GM18861 (cell line): ENCODE measurements around the gene HNF1A.

ENCODE experiments used
- ATAC-seq: cut with Tn5 transposase; IDR thresholded peaks from one replicate; pipeline ENCODE4 v1.9.1; 2021; ENCODE audit not compliant: unreplicated experiment

HNF1A gene

DNA sequence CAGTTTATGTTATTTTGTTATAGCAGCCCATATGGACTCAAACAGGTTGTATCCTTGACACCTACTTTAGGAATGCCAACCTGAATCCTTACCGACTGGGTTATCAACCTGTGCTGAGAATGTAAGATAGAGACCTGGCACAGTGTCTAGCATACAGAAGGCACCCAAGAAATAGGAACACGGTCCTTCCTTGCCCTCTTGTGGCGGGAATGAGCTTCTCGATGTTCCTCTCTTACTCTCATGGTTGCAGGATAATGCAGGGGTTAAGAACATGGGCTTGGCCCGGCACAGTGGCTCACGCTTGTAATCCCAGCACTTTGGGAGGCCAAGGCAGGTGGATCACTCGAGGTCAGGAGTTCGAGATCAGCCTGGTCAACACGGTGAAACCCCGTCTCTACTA lies 31.4 kb downstream of the HNF1A start:
- no peak for ATAC-seq

DNA sequence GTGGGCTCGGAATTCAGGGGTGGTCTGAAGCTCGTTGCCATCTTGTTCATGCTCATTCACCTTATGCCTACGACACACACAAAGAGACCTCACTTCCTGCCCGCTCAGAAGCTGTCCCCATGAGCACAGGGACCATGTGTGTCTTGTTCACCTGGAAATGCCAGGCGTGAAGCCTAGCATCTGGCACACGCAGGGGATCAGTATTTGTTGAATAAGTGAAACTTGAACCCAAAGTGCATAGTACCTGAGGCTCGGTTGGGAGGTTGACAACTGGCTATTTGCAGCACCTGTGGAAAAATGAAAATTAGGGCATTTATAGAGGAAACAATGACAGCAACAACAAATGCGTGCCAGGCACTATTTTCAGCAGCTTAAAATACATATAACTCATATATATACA lies 32.5 kb downstream of the HNF1A start:
- ATAC-seq, result no peak

DNA sequence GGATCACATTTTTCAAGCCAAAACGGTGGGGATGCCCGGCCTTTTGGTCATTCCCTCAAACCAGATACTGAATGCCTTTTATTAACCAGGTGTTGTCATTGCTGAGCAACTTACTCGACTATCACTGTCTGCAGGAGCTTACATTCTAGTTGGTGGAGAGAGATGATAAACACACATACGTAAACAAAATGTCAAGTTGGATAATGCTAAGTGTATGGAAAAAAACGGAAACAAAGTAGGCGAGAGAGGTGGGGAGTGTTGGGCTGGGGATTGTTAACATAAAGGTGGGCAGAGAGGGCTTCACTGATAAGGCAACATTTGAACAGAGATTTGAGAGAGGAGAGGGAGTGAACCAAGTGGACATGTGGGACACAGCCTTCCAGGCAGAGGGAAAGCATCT lies 33.5 kb downstream of the HNF1A start:
- no peak for ATAC-seq

DNA sequence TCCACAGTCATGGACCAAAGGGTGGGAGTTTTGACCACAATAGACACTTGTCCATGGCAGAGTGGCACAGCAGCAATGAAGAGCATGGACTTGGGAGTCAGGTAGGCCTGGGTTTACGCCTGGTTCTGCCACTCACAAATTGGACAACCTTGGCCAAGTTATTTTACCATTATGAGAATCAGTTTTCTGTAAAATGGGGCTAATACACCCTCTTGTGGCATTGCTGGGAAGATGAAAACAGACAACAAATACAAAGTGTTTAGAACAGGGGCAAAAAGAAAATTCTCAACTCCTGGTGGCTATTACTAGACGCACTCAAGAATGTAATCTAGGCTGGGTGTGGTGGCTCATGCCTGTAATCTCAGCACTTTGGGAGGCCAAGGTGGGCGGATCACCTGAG lies 35.4 kb downstream of the HNF1A start:
- no peak for ATAC-seq

DNA sequence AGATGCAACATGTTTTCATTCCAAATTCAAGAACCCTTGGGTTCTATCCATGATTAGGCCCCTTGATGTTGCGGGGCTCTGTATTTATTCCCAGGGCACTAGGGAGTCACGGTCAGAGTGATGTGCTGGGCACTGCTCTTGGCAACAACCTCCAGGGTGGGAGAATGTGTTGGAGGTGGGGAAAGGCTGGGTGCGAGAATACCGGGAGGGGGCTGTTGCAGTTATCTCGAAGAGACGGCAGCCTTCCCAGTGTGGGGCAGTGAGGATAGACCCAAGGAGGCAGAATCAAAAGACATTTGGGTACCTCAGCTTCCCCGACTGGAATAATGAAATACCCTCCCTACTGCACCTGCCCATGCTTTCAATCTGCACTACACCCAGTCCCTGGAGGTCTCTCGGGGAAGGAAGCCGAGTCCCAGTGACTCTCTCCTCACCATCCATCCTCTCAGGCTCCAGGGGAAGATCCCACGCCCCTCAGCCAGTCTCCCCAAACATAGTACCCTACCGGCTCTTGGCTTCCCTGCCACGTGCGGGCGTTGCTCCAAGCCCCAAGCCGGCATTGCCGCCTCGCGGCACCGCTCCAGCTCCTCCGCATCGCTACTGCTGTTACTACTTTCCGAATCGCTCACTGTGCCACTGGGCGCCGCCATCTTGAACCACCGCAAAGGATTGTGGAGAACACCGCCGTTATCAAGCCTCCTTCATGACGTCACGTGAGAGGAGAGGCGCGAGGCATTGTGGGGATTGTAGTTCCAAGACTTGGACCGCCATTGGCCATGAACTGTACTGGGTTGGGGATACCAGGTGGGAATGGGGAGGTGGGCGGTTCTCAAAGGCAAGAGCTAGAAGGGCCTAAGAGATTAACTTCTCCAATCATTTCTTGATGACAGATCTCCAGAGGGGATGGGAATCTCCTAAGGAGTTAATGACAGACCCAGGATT lies 37.8 kb downstream of the HNF1A start, which contains the start of gene C12orf43:
Gene C12orf43, minus strand, starts transcription at position 663 of the 942 bp plus-strand sequence. Its CDS starts 13 bp downstream, at position 650.
- ATAC-seq, result peak; percentile 89

DNA sequence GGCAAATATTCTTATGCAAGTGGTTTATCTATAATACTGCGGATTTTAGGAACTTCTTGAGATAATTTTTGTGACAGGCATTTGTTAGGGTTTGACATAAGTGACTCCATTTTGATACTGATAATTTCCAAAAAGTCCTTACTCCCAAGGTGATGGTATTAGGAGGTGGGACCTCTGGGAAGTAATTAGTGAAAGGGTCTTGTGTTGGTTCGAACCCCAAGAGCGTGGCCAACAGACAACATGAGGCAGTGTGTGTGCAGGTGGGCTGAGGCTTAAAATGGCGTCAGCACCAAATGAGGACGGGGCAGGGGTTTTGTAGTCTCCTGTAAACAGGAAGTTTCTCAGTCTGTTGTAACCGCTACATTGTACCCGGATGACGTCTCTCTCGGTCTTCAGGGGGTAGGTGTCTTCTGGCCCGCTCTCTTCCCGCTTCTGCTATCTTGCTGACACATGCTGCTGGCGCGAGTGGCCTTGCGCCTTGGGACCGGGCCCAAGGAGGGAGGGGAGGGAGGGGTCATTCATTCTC lies 39.7 kb downstream of the HNF1A start:
- no peak for ATAC-seq

DNA sequence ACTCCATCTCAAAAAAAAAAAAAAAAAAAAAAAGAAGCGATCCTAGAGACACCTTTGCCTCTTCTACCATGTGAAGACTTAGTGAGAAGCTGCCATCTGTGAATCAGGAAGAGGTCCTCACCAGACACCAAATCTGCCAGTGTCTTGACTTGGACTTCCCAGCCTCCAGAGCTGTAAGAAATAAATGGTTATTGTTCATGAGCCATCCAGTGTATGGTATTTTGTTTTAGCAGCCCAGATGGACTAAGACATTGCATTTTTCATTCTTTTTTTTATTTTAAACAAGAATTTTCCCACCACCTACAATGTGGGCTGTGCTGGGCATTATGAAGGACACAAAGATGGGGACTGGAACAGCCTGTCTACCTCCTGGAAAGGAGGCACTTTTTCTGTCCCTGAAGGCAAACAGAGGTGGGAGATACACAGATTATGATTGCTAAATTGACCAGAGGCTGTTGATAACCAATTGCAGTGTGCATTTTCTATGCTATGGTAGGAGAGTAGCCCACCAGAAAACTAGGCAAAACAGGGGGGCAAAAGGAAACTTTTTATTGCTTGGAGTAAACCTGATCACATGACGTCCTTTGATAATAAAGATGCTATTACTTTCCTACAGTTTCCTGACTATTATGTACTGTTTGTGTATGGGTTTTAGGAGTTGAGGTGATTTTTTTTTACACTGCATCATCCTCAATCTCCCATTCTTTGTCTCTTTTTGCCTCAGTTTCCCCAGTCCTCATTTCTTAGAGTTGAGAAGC lies 40.7 kb downstream of the HNF1A start:
- no peak for ATAC-seq

DNA sequence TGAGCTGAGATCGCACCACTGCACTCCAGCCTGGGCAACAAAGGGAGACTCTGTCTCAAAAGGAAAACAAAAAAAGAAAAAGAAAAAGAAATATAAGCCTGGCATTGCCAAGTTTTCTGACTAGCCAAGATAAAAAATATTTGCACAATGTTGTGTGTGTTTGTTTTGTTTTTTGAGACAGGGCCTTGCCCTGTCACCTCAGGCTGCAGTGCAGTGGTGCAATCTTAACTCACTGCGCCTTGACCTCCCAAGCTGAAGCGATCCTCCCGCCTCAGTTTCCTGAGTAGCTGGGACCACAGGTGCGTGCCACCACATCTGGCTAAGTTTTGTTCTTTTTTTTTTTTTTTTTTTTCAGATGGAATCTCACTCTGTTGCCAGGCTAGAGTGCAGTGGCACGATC lies 43.4 kb downstream of the HNF1A start:
- ATAC-seq, result no peak

DNA sequence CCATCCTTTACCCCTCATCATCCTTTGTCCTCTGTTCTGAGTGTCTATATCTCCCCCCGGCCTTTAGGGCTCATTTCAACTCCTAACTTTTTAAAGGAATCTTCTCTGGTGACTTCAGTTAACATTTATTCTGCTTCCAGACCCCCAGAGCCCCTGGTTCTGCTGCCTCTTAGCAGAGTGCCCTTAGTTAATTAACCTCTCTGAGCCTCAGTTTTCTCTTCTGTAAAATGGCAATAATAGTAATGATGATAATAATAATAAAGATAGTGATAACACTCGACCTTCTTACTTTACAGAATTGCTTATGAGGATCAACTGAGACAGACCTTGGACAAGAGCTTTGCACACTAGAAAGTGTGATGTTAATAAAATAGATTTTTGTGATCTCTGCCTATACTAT lies 44.4 kb downstream of the HNF1A start:
- no peak for ATAC-seq

DNA sequence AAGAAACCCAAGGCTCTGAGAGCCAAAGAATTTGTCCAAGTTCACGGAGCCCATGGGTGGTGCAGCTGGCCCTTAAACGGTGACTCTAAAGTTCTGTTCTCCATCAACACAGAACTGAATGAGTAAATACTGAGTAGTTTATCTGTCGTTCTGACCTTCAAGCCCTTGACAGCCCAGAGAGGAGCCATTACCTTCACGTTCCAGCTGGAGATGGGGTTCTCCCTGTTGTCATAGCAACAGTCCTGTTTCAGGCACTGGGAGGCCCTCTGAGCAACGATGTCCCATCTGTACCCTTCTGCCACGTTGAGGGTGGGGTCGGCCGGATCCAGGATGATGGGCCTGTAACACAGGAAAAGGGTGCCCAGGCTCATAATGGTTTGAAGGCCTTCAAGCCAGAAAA lies 45.5 kb downstream of the HNF1A start:
- ATAC-seq, result no peak

DNA sequence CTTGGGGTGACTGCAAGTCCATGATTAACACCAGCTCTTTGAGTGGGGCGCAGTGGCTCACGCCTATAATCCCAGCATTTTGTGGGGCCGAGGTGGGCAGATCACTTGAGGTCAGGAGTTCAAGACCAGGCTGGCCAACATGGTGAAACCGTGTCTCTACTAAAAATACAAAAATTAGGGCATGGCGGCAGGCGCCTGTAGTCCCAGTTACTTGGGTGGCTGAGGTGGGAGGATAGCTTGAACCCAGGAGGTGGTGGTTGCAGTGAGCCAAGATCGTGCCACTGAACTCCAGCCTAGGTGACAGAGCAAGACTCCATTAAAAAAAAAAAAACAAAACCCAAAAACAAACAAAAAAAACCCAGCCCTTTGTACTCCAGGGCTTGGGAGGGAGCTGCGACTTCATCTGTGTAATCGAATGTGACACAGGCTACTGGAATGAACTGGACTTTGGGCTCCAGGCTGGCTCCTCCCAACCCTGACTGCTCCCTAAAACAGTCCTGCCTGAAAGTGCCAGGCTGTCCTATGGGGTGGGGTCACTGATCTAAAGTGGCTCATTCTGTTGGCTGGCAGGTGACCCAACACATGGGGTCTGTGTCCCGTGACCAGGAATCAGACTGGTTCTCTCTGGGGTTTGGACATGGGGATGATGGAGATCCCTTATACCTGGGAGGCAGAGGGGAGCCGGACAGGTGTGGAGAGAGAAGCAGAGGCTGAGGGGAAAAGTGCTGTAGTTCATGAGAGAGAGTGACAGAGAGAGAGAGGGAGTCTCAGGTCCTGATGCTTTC lies 47.3 kb downstream of the HNF1A start:
- no peak for ATAC-seq

DNA sequence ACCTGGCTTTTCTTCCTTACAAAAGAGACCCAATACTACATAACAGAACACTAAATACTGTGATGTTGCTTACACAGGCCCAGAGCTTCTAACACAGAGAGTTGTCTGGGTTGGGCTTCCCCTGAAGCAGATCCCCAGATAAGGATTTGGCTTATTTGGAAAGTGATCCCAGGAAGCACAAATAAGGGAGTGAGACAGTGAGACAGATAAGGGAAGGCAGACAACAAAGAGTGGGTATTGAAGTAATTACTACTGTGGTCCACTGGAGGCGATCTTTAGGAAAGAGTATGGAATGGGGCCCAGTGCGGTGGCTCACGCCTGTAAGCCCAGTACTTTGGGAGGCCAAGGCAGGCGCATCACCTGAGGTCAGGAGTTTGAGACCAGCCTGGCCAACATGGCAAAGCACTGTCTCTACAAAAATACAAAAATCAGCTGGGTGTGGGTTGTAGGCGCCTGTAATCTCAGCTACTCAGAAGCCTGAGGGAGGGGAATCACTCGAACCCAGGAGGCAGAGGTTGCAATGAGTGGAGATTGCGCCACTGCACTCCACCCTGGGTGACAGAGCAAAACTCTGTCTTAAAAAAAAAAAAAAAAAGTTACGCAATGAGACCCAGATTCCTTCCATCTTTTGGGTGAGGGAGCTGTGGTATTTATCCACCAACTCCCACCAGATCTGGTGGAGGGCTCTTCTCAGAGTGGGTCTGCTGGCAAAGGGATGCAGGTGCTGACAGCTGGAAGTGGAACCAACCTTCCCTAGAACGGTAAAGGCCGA lies 48.1 kb downstream of the HNF1A start:
- no peak for ATAC-seq

DNA sequence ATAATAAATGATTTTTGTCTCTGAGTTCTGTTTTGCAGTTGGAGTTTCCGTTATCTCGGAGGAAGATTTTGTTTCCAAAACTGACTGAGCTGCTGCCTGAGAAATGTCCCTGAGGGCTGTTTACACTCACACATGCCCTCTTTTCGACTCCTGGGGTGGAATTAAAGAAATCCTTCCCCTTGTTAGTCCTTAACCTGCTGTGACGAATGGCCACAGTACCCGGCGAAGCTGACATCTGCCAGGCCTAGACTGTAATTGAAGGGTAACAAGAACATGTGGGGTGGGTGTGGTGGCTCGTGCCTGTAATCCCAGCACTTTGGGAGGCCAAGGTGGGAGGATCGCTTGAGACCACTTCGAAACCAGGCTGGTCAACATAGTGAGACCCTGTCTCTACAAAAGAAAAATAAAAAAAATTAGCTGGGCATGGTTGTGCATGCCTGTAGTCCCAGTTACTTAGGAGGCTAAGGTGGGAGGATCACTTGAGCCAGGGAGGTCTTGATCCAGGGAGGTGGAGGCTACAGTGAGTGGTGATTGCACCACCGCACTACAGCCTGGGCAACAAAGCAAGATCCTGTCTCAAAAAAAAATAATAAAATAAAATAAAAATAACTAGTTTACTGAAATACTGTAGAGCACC lies 52.4 kb downstream of the HNF1A start:
- ATAC-seq, result no peak

DNA sequence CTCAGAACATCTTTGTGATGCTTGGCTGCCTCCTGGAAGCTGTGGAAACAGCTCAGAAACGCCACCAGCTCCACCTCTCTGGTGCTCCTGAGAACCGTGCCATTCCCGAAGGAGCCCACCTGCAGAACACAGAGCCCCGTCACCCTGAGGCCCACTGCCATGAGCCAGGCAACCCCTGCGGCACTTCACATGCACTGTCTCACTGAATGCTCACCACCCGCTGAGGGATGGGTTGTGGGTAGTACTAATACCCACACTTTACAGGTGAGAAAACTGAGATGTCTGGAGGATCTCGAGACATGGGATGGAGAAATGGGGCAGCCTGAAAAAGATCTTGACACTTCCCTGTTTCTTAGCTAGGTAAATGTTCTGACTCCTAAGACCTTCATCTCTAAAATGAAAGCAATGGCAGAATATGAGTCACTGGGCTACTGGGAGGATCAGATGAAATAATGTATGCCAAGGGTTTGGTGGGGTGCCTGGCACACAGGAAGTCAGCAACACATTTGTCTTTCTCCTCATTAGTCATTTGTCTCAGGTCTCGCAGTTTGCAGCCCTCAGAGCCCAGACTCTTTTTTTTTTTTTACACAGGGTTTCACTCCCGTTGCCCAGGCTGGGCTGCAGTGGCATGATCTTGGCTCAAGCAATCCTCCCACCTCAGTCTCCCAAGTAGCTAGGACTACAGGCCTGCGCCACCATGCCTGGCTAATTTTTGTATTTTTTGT lies 55.4 kb downstream of the HNF1A start:
- ATAC-seq, result no peak

DNA sequence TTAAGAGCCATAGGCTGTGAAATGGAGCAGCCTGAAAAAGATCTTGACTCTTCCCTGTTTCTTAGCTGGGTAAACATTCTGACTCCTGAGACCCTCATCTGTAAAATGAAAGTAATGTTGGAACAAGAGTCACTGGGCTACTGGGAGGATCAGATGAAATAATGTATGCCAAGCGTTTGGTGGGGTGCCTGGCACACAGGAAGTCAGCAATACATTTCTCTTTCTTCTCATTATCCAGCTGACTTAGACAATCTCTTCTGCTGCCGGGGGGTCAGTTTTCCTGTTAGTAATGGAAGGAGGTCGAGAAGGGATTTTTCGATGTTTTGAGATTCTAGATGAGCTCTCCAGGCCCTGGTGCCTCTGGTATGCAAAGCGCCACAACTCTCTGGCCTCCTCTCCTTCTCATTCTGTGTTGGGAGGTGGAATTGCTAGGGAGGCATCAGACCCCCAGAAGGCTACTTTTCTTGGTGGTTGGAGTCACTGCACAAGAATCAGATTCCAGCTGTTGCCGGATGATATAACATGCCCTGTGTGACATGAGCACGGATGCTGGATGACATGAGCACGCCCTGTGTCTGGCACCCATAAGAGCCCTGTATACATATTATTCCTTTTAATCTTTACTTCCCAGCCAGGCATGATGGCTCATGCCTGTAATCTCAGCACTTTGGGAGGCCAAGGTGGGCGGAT lies 56.4 kb downstream of the HNF1A start:
- ATAC-seq, result no peak

DNA sequence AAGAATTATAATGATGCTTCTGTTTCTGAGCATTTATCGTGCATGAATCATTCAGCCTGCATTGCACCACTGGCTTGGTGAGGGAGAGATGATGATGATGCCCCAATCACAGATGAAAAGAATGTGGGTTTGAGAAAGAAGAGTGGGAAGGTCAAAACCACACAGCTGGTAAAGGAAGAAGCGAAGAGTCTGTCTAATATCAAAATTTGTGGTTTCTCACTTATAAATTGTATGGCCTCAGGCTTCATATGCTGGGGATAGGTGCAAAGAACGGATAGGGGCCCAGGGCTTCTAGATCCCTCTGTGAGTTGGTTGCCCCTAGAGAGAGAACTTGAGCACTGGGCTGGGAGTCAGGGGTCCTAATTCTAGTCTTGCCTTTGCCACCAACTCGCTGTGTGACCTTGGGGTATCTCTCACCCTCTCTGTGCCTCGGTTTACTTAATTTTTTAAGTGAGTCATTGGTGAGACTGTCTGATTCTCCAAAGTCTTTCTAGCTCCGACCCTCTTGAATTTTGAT lies 58.5 kb downstream of the HNF1A start:
- no peak for ATAC-seq

DNA sequence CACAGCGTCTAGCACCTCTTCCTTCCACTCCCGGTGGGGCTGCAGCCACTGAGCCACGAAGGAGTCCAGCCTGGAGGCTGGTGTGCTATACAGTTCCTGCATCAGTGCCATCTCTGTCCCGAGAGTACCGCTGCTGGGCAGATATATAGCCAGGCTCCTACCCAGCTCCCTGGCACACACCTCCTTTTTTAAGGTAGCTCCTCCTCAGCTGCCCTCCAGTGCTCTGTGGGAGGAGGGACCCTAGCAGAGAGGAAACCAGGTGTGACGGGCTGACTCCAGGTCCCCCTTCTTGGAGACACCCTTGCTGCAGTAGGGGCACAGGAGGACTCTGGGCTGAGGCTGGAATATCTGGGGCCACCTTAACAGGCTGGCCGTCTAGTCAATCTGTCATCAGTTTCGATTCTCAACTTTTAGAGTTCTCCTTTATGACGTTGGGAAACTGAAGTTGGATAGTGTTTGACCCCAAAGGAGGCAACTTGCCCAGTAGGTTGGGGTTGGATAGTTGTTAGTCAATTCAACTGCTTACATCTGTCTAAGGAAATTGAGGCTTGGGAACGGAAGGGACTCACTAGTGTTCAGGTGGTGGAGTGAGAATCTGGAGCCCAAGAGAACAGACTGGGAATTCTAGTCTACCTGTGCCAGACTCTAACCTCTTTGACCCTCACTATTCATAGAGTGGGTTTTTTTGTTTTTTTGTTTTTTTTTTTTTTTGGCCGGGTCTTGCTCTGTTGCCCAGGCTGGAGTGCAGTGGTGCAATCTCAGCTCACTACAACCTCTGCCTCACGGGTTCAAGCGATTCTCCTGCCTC lies 60.7 kb downstream of the HNF1A start, which contains the start of gene OASL:
Gene OASL, minus strand, starts transcription at position 386 of the 808 bp plus-strand sequence. Its CDS starts 275 bp downstream, at position 111.
- ATAC-seq, result peak; percentile 52
